ENCODE results near the gene PRPF6. TPM values are rescaled to one million over a fixed set of nuclear protein-coding genes. Genes with fewer than 3 reads are reported as not detected.
"Not testable (repeated sequence)": the region's sequence is repeated elsewhere in the genome, so short reads cannot be mapped to it uniquely, and the experiment has no call there.

Gene PRPF6
- total and polyA plus RNA-seq, 4 donors = 44.9 to 92.4 (median 75.2) TPM

- H3K27ac ChIP-seq (ENCODE audit: low read depth, low read length) = peak overlapping the region; percentile 52
- H3K4me1 ChIP-seq (ENCODE audit: control insufficient read depth, insufficient read depth, low read length) = peaks cover 49% of the 10 kb centered on the region
- peaks cover 53% of the 10 kb centered on the region for H3K36me3 ChIP-seq (ENCODE audit: control insufficient read depth, insufficient read depth, low read length)
- 11% methylated on average over 35 of the region's 37 CpGs for WGBS (ENCODE audit: insufficient coverage)
- H3K9me3 ChIP-seq (ENCODE audit: control insufficient read depth, insufficient read depth, low read length) = no peaks in the 10 kb centered on the region
- peak overlapping the region; percentile 38 for H3K4me3 ChIP-seq (ENCODE audit: low read depth, low read length)
- no peaks in the 10 kb centered on the region for H3K27me3 ChIP-seq (ENCODE audit: control insufficient read depth, insufficient read depth, low read length)
- peak in 3 of 6 donors; percentile 67 to 92 (median 89) for DNase-seq (ENCODE audit: low read depth in 4 of 6, low spot score in 6 of 6)
Measured at GRCh38 chr20:63973636-63974401, 7.1 kb upstream of the PRPF6 start.

- no peak overlapping the region for H3K4me3 ChIP-seq (ENCODE audit: low read depth, low read length)
- peak in 1 of 6 donors; percentile 20 for DNase-seq (ENCODE audit: low read depth in 4 of 6, low spot score in 6 of 6)
- 60% methylated on average over 15 of the region's 19 CpGs for WGBS (ENCODE audit: insufficient coverage)
Measured at GRCh38 chr20:63974402-63975200, 6.3 kb upstream of the PRPF6 start.

GRCh38 chr20:63976511-63976910 is 4.4 kb upstream of the PRPF6 start:
- Histone ChIP-seq H3K36me3 (ENCODE audit: control insufficient read depth, insufficient read depth, low read length) (peaks cover 52% of the 10 kb centered on the region), H3K4me1 (ENCODE audit: control insufficient read depth, insufficient read depth, low read length) (peaks cover 52% of the 10 kb centered on the region)
- H3K27ac ChIP-seq (ENCODE audit: low read depth, low read length); H3K4me3 ChIP-seq (ENCODE audit: low read depth, low read length); H3K9me3 ChIP-seq (ENCODE audit: control insufficient read depth, insufficient read depth, low read length); DNase-seq (ENCODE audit: low read depth in 4 of 6, low spot score in 6 of 6); H3K27me3 ChIP-seq (ENCODE audit: control insufficient read depth, insufficient read depth, low read length): not testable (repeated sequence)
- WGBS (ENCODE audit: insufficient coverage) = 100% methylated on average over 5 of the region's 7 CpGs

More at GRCh38 chr20:63974402-63975200, 6.3 kb upstream of the PRPF6 start:
- Histone ChIP-seq H3K36me3 (ENCODE audit: control insufficient read depth, insufficient read depth, low read length) (peaks cover 52% of the 10 kb centered on the region), H3K27ac (ENCODE audit: low read depth, low read length) (peak overlapping the region; percentile 52), H3K4me1 (ENCODE audit: control insufficient read depth, insufficient read depth, low read length) (peaks cover 48% of the 10 kb centered on the region), H3K9me3 (ENCODE audit: control insufficient read depth, insufficient read depth, low read length) (no peaks in the 10 kb centered on the region), H3K27me3 (ENCODE audit: control insufficient read depth, insufficient read depth, low read length) (no peaks in the 10 kb centered on the region)

DNA sequence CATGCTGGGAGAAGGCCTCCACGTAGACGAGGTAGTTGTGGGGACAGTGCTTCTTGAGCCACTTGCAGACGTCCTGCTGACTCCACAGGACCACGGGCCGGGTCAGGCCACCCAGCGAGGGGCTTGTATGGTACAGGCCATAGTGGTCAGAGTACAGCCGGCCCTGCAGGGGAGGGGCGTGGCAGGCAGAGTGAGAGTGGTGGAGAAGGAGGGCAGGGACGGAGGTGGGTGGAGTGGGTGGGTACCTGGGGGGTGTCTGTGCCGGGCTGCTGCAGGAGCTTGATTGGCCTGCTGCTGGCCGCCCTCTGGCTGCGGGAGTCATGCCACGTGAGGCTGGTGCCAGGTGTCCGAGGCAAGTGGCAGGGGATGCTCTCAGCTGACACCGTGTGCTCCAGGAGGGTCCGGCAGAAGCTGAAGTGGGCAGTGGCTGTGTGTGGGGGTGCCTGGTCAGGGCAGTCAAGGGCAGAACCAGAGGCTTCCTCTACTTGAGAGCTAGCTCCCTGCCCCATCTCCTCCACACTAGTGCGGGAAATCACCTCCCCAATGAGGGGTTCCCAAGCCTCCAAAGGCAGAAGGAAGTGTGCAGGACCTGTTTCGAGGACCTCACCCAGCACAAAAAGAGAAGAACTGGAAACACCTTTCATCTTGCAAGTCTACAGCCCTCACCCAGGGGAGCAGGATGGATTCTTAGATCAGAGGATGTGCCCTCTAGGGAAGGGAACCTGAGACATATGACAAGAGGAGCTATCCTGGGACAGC is 3.8 kb upstream of the PRPF6 start:
- Histone ChIP-seq H3K27ac (ENCODE audit: low read depth, low read length) (no peak overlapping the region), H3K9me3 (ENCODE audit: control insufficient read depth, insufficient read depth, low read length) (no peaks in the 10 kb centered on the region), H3K4me1 (ENCODE audit: control insufficient read depth, insufficient read depth, low read length) (peaks cover 54% of the 10 kb centered on the region), H3K4me3 (ENCODE audit: low read depth, low read length) (no peak overlapping the region), H3K36me3 (ENCODE audit: control insufficient read depth, insufficient read depth, low read length) (peaks cover 51% of the 10 kb centered on the region), H3K27me3 (ENCODE audit: control insufficient read depth, insufficient read depth, low read length) (no peaks in the 10 kb centered on the region)
- WGBS (ENCODE audit: insufficient coverage) = 88% methylated on average over 17 of the region's 18 CpGs
- DNase-seq (ENCODE audit: low read depth in 4 of 6, low spot score in 6 of 6) = peak in 1 of 6 donors; percentile 2

- no peaks in the 10 kb centered on the region for H3K9me3 ChIP-seq (ENCODE audit: control insufficient read depth, insufficient read depth, low read length)
- 80% methylated on average over 14 of the region's 16 CpGs for WGBS (ENCODE audit: insufficient coverage)
- DNase-seq (ENCODE audit: low read depth in 4 of 6, low spot score in 6 of 6) = no peak
- peak overlapping the region; percentile 60 for H3K4me3 ChIP-seq (ENCODE audit: low read depth, low read length)
- H3K36me3 ChIP-seq (ENCODE audit: control insufficient read depth, insufficient read depth, low read length) = peaks cover 52% of the 10 kb centered on the region
- no peaks in the 10 kb centered on the region for H3K27me3 ChIP-seq (ENCODE audit: control insufficient read depth, insufficient read depth, low read length)
- peaks cover 57% of the 10 kb centered on the region for H3K4me1 ChIP-seq (ENCODE audit: control insufficient read depth, insufficient read depth, low read length)
- no peak overlapping the region for H3K27ac ChIP-seq (ENCODE audit: low read depth, low read length)
Measured at GRCh38 chr20:63977739-63978276, 3.1 kb upstream of the PRPF6 start.

DNA sequence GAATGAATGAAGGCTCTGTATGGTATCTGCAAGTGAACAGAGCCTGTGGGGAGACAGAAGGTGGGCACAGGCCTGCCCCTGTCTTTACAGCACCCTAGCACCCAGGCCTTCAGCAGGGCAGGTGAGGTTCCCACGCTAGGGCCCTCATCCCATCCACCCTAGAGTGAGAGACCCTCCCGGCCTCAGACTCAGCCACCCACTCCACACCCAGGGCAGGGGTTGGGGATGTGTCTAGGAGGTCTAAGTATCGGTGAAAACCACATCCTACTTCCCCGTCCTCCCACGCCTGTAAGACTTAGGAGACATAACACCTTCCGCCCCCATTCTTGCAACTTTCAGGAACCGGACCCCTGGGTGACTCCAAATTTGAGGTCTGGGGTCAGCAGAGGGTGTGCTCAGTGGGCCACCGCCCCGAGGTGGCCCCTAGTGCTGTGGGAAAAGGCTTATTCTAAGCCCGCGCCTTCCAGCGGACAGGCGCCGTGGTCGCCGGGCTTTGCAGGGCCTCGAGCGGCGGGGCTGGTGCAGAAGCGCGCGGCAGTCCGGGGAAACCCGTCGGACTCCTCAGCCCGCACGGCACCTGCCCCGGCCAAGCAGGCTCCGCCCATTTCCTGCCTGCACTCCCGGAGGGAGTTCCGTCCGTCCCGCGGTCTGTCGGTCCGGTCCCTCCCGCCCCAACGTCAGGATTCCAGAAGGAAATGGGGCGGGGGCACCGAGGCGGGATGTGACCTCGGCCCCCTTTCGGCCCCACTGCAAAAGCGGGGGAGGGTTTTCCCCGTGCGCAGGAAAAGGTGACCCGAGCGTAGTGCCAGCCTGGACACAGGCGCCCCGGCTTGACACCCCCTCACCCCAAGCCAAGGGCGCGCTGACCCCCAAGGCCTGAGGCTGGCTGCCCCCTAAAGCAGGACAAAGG is 2.4 kb upstream of the PRPF6 start:
- H3K9me3 ChIP-seq (ENCODE audit: control insufficient read depth, insufficient read depth, low read length) = no peaks in the 10 kb centered on the region
- H3K4me1 ChIP-seq (ENCODE audit: control insufficient read depth, insufficient read depth, low read length) = peaks cover 55% of the 10 kb centered on the region
- H3K27me3 ChIP-seq (ENCODE audit: control insufficient read depth, insufficient read depth, low read length) = no peaks in the 10 kb centered on the region
- peak in 2 of 6 donors; percentile 55 to 69 for DNase-seq (ENCODE audit: low read depth in 4 of 6, low spot score in 6 of 6)
- H3K27ac ChIP-seq (ENCODE audit: low read depth, low read length) = peak overlapping the region; percentile 22
- under 1% methylated on average over 46 of the region's 52 CpGs for WGBS (ENCODE audit: insufficient coverage)
- peak overlapping the region; percentile 60 for H3K4me3 ChIP-seq (ENCODE audit: low read depth, low read length)
- H3K36me3 ChIP-seq (ENCODE audit: control insufficient read depth, insufficient read depth, low read length) = peaks cover 51% of the 10 kb centered on the region

DNA sequence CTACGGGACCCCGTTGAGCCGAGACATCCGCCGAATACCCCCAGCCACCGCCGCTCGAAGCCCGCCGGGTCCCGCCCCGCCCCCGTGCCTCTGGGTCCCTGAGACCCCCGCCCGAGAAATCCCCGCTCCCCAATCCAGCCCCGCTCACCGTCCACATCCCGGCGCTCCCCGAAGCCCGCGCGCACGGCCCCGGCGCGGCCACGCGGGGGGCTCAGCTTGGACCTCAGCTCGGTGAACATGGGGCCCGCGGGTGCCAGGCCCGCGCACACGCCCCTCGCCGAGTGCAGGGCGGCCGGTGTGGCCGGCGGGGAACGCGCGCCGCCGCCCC is 1.7 kb upstream of the PRPF6 start:
- no peaks in the 10 kb centered on the region for H3K27me3 ChIP-seq (ENCODE audit: control insufficient read depth, insufficient read depth, low read length)
- H3K9me3 ChIP-seq (ENCODE audit: control insufficient read depth, insufficient read depth, low read length) = no peaks in the 10 kb centered on the region
- peaks cover 48% of the 10 kb centered on the region for H3K4me1 ChIP-seq (ENCODE audit: control insufficient read depth, insufficient read depth, low read length)
- H3K36me3 ChIP-seq (ENCODE audit: control insufficient read depth, insufficient read depth, low read length) = peaks cover 51% of the 10 kb centered on the region
- under 1% methylated on average over 47 of the region's 47 CpGs for WGBS (ENCODE audit: insufficient coverage)
- peak in 1 of 6 donors; percentile 43 for DNase-seq (ENCODE audit: low read depth in 4 of 6, low spot score in 6 of 6)
- H3K27ac ChIP-seq (ENCODE audit: low read depth, low read length) = peak overlapping the region; percentile 22
- H3K4me3 ChIP-seq (ENCODE audit: low read depth, low read length) = peak overlapping the region; percentile 60

- Histone ChIP-seq H3K27ac (ENCODE audit: low read depth, low read length) (peak within 1 kb of the TSS; percentile 89), H3K36me3 (ENCODE audit: control insufficient read depth, insufficient read depth, low read length) (peaks cover 47% of the 10 kb centered on the region), H3K4me3 (ENCODE audit: low read depth, low read length) (peak within 1 kb of the TSS; percentile 63), H3K27me3 (ENCODE audit: control insufficient read depth, insufficient read depth, low read length) (no peaks in the 10 kb centered on the region), H3K9me3 (ENCODE audit: control insufficient read depth, insufficient read depth, low read length) (no peaks in the 10 kb centered on the region), H3K4me1 (ENCODE audit: control insufficient read depth, insufficient read depth, low read length) (peaks cover 43% of the 10 kb centered on the region)
- under 1% methylated on average over 52 of the region's 52 CpGs for WGBS (ENCODE audit: insufficient coverage)
- peak in 3 of 6 donors; percentile 71 to 93 (median 87) for DNase-seq (ENCODE audit: low read depth in 4 of 6, low spot score in 6 of 6)
Measured at GRCh38 chr20:63979557-63980316, 1.2 kb upstream of the PRPF6 start, which contains the start of gene SAMD10. Gene SAMD10 (minus strand): TSS chr20:63979642. CDS start chr20:63979467, 175 bp downstream.

Measured in spinal cord (tissue), 10 donors.